GM19043 (cell line): ENCODE results near the gene MT1B.

Experiments
- ATAC-seq: cut with Tn5 transposase; IDR thresholded peaks from one replicate; pipeline ENCODE4 v1.9.1; 2021; ENCODE audit warnings: low read depth; ENCODE audit not compliant: unreplicated experiment

Gene MT1B

DNA sequence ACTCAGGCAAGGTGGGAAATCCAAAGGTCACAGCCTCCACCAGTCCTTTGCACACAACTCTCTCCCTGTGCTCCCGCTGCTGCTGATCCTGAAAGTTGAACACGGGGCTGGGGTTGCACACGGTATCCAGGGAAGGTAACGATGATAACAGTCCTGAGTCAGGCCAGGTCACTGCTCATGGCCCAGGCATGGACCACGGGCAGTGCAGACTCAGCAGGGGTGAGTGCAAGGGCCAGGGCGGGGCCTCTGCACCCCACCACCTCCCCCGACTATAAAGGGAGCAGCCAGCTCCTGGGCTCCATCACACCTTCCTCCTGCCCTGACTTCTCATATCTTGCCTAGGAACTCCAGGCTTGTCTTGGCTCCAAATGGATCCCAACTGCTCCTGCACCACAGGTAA lies at the start of gene MT1B:
Gene MT1B, plus strand, starts transcription at position 301 of the 400 bp plus-strand sequence. Its CDS starts 68 bp downstream, at position 369.
- ATAC-seq, result no peak

DNA sequence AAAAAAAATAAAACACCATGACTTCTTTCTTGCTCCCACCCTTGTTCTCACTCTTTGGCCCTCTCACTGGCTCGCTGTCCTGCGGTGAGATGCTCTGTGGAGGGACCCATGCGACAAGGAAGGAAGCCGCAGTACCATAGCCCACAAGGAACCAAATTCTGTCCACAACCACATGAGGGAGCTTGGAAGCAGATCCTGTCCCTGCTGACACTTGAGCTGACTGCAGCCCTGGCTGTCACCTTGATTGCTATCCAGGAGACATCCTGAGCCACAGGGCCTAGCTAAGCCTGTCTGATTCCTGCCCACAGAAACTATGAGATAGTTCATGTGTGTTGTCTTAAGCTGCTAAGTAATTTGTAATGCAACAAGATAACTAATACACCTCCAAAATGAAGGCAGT lies 48.1 kb upstream of the MT1B start:
- no peak for ATAC-seq

DNA sequence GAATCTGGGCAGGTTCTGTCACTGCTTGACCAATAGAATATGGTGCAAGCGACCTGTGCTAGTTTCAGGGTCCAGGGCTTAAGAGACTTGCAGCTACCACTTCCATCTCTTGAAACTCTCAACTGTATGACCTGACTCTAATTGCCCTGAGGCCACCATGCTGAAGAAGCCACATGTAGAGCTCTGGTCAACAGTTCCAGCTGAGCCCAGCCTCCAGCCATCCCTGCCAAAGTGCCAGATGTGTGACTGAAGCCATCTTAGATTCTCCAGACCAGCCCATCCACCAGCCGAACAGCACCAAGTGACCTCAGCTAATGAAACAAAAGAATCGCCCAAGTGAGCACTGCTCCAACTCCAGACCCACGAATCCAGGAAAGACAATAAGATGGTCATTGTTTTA lies 46.7 kb upstream of the MT1B start:
- ATAC-seq, result no peak

DNA sequence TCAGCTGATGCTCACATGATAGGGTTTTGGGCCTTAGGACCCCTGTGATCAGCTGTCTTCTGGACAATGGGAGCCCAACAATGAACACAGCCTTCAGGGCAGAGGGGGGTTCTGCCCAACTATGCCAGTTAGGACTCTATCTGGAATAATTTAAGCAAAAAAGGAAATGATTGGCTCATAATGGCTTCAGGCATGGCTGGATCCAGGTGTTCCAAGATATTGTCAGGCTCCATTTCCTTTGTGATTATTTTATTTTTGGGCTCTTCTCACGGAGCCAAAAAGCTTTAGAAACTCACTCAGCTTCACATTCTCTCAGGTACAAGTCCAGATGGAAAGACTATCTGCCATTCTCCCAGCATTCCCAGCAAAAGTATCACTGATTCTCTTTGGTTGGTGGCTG lies 46.2 kb upstream of the MT1B start:
- no peak for ATAC-seq

DNA sequence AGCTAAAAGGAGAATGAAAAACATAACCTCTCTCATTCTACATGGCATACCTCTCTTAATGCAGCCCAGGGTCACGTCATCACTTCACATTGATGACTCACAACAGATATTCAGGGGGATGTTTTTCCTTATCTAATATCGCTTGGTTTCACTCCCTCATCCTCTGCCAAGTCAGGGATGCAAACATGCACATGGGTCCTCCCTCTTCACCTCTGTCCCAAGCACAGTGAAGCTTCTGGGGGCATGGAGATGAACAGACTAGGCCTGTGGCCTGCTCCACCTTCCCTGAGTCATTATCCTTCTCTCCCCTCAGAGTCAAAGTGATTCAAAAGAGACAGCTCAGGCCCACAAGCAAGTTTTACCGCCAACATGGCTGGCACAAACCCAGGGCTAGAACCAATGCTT lies 45.6 kb upstream of the MT1B start:
- ATAC-seq, result no peak

DNA sequence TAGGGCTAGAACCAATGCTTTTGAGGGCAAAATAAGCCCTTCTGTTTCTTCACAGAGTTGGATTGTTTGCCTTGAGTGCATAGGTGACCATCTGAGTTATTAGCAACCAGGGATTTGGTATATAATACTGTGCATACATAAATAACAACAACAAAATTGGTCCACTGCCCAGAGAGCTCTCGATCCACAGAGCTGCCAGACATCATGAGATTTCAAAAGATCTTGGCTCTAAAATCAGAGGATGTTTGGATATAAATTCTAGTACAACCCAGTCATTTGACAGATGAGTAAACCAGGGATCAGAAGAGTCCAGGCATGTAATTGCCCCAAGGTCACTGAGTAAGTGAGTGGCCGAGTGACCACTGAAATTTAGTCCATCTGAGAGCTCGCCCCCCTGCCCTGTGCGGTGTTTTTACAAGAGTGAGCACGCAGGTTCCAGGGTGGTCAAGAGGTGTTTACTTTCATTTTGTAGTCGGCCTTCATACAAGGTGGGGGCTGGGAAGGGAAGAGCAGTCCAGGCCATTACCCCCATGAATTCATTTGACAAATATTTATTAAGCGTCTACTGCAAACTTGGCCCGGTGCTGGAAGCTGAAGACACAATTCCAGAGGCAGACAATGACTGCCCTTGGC lies 45.1 kb upstream of the MT1B start:
- no peak for ATAC-seq

DNA sequence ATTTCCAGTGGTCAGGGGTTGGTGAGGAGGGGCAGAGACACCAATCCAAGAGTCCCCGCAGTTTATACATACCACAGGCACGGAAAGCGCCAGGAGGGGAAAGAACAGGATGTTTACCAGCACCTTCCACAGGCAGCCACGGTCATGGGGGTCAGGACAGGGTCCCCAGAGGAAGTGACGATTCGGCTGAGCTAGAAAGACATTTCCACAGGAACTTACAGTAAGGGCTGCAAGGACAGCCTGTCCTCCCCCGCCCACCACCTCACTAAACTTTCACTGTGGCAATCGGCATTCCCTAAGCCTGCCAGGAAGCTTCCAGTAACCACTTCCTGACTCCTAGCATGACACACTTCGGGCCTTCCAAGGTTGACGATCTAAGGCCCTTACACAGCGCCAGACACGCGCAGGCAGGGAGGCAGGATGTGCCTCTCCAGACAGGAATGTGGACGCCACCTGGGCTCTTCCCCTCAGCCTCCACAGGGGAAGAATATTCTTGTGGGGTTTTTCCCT lies 44.5 kb upstream of the MT1B start:
- no peak for ATAC-seq

DNA sequence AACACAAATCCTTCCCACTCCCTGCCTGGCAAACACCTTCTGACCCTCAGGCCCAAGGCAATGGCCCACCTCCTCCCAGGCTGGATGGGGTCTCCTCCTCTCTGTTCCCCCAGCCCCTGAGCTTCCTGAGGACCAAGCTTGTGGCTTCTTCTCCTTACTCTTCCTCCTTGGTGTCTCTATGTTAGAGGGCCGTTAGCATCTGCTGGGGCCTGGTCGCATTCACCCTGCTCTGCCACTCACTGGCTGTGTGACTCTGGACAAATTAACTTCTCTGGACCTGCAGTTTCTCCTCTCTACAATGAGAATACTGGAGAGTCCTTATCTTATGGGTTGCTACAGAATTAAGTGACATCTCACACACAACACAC lies 44.0 kb upstream of the MT1B start:
- ATAC-seq, result no peak

DNA sequence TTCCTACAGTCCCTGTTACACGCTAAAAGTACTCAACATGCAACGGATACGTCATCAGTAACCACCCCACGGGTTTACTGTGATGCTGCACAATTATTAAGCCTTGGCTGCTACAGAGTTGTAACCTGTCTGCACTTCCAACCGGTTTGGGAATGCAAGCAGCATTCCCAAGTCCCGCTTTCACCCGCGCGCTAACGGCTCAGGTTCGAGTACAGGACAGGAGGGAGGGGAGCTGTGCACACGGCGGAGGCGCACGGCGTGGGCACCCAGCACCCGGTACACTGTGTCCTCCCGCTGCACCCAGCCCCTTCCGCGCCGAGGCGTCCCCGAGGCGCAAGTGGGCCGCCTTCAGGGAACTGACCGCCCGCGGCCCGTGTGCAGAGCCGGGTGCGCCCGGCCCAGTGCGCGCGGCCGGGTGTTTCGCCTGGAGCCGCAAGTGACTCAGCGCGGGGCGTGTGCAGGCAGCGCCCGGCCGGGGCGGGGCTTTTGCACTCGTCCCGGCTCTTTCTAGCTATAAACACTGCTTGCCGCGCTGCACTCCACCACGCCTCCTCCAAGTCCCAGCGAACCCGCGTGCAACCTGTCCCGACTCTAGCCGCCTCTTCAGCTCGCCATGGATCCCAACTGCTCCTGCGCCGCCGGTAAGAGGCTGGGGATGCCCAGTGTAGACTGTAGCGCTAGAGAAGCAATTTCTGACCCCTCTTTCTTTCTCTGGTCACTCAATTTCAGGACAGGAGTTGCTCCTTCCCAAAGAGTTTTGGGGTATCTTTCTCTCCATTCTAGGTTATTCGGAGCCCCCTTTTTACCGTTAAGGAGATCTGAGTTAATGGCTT lies 43.4 kb upstream of the MT1B start, which contains the start of gene MT2A:
Gene MT2A, plus strand, starts transcription at position 542 of the 833 bp plus-strand sequence. Its CDS starts 72 bp downstream, at position 614.
- ATAC-seq, result peak; percentile 83

DNA sequence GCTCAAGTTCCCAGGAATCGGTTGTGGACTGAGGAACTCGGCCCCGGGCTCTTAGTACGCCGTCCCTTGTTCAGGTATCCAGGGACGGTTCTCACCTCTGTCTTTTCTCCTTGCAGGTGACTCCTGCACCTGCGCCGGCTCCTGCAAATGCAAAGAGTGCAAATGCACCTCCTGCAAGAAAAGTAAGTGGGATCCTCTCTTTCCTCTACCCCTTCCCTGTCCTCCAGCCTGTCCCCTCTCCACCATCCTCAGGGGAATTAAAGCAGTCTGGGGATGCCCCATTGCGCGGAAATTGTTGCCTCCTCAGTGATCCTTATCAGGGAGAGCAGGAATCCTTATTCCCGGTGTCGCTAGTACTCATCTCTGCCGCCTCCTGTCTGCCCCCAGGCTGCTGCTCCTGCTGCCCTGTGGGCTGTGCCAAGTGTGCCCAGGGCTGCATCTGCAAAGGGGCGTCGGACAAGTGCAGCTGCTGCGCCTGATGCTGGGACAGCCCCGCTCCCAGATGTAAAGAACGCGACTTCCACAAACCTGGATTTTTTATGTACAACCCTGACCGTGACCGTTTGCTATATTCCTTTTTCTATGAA lies 42.7 kb upstream of the MT1B start:
- no peak for ATAC-seq

DNA sequence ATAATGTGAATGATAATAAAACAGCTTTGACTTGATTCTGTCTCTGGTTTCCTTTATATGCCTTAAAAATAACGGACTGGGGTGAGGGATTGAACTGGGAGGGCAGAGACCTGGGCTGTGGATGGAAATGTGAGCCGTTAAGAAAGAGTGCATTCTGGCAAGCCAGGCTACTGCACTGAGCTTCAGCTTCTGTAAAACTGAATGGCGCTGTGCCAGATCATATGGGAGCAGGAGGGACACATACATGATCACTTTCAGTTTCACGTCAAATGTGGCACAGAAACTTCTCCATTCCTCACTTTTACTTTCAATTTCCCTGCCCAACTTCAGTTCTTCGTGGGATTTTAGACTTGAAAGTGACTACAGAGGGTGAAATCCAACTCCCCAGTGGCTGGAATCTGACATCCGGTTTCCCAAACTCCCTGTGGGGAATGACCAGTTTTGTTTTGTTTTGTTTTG lies 42.2 kb upstream of the MT1B start:
- peak; percentile 37 for ATAC-seq

DNA sequence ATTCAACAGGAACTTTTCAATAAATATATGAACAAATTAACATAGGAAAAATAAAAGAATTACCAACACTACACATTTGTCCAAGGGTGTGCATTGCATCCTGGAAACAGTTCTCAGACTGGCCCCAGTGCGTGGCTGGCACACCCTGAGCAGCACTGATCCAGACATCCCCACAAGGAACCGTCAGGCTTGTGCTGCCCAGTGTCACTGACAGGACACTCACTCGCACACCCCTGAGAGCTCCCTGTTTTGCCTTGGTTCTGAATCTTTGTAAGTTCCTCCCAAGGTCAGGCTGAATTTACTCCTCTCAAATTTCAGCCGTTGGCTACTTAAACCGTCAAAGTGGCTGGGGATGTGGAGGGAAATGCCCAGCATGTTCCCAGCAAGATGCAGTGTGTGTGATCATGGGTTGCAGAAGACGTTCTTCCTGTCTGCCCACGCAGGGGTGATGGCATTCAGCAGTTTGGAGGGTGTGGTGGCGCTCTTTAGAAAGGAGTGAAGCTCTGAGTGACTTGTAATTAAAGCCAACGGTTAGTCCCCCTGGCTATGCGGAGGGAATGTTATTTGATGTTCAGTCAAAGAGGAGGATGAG lies 41.6 kb upstream of the MT1B start:
- no peak for ATAC-seq

DNA sequence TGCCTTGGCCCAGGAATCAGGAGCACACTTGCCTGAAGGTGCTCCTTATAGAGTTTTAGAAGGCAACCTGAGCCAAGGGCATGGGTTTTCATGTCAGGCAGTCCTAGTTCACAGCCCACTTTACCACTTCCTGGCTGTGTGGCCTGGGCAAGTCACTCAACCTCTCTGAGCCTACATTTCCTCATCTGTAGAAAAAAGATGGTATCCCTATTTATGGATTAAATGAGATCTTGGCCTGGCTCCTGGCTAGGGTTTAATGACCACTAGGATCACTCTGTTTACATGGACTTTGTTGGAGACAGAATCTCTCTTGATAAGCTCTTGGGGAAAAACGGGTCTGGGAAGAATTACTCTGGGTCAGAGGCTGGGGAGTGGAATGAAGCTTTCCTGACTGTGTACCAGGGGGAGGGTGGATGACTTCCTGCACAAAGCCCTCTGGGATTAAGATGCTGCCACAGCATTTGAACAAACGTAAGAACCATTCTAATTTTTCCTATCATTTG lies 41.0 kb upstream of the MT1B start:
- ATAC-seq, result no peak

DNA sequence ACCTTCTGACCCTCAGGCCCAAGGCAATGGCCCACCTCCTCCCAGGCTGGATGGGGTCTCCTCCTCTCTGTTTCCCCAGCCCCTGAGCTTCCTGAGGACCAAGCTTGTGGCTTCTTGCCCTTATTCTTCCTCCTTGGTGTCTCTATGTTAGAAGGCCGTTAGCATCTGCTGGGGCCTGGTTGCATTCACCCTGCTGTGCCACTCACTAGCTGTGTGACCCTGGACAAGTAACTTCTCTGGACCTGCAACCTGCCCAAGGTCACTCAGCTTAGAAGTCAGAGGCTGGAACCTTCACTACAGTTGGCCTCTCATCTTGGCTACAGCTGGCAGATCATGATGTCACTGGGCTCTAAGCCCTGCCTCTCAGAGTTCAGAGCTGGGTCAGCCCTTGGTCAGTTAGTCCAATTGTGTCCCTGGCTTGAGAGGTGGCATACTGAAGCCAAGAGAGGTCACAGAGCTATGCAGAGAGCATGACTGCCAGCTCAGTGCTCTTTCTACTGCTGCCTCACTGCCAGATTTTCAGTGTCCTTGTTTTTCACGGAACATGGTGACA lies 40.3 kb upstream of the MT1B start:
- no peak for ATAC-seq

DNA sequence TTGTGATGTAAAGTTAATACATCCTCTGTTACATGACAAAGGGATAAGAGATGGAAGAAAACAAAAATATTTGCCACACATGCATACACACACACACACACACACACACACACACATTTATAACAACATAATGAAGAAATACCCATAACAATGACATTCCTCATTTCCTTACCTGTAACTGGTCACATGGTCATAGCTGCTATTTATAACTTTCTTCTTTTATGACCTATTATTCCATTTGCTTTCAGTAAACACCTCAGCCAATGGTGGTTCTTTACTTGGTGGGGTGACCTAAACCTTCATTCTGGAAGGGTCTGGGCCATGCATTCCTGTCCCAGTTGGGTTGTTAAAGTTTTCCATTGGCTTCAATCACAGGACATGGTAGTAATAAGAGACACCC lies 38.0 kb upstream of the MT1B start:
- no peak for ATAC-seq

DNA sequence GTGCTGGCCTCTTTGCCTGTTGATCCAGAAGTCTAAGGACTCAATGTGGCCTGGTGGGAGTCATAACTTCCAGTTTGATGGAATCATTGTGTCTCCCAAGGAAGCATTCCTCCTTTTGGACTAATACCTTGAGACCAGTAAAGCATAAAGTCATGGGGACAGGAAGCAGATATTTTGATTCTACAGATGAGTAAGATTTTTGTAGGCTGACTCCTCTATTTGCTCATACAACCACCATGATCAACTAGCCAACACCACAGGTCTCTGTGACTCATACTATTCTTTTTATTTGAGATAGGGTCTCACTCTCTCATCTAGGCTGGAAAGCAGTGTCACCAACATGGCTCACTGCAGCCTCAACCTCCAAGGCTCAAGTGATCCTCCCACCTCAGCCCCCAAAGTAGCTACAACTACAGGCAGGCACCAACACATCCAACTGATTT lies 37.1 kb upstream of the MT1B start:
- ATAC-seq, result no peak

DNA sequence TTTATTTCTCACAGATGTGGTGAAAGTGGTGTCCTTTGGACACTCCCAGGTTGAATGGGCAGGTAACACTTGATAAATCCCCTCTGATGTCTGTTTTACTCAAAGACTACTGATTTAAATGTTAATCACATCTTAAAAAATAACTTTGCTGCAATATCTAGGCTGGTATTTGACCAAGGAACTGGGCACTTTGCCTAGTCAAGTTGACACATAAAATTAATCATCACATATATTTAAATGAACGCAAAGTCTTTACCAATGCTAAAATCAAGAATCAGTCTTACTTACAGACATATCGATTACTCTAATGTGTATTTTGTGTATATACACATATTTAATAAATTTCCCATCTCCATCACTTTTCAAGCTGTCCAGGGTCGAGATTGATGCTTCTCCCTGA lies 36.3 kb upstream of the MT1B start:
- ATAC-seq, result no peak

DNA sequence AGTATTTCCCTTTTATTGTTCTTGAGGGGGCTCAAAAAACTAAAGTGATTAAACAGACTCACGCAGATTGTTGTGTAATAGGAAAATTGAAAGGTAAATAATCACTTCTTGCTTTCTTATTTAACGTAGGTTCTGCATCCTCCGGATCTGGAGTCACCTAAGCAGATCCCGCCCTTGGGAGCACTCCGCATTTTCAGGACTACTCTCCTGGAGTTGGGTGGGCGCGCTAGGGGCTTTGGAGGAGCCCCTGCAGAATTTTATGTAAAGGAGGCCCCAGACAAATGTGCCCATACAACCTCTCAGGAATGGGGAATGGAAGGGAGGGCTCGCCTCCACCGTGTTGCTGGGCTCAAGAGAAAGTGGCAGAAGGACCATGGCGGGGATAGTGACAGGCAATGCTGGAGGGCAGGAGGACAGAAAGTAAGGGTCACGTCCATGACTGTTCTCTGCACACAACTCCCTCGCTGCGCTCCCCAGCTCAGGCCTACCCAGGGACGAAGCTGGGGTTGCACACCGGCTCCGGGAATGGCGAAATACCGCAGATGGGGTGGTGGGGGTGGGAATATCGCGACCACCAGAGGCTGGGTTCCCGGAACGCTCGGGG lies 35.0 kb upstream of the MT1B start:
- no peak for ATAC-seq

DNA sequence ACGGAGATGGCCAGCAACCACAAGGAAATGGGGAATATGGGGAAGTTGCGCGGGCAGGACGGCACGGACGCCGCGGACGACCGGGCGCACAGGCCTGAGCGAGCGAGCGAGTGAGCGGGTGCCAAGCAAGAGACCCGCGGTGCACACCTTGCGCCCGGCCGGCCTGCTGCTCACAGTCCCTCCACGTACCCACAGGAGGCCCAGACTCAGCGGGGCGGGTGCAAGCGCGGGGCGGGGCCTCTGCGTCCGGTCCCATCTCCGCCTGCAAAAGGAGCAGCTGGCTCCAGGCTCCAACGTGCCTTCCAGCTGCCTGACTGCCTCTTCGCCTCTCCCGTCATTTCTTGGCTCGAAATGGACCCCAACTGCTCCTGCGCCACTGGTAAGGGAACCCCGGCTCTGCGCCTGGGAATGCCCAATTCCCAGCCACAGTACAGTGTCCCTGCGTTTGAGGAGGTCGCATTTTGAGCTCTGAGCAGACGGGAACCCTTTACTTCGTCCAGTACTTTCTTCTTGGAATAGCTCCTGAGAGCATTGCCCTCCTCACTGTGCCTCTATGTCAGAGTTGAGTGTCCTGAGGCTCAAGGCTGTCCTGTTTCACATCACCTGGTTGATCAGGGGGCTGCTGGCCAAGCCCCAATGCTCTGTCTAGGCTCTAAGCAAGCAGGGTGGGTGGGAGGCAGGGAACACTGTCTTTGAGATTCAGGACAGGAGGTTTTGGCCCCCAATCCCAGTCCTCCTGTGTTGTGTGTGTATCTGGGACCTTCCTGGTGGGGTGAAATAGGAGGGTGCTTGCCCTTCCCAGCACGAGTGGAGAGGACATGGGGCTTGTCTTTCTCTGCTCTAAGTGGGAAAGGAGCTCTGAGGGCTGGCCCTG lies 34.2 kb upstream of the MT1B start:
- ATAC-seq, result peak; percentile 69
